GM19238 (cell line): Measurements from ENCODE around the gene HAPLN3.

ENCODE experiments used
- DNase-seq: peaks from one replicate; pipeline ENCODE4 v3.0.0; 2011; ENCODE audit warnings: low spot score; ENCODE audit not compliant: insufficient read length

Gene HAPLN3

DNA sequence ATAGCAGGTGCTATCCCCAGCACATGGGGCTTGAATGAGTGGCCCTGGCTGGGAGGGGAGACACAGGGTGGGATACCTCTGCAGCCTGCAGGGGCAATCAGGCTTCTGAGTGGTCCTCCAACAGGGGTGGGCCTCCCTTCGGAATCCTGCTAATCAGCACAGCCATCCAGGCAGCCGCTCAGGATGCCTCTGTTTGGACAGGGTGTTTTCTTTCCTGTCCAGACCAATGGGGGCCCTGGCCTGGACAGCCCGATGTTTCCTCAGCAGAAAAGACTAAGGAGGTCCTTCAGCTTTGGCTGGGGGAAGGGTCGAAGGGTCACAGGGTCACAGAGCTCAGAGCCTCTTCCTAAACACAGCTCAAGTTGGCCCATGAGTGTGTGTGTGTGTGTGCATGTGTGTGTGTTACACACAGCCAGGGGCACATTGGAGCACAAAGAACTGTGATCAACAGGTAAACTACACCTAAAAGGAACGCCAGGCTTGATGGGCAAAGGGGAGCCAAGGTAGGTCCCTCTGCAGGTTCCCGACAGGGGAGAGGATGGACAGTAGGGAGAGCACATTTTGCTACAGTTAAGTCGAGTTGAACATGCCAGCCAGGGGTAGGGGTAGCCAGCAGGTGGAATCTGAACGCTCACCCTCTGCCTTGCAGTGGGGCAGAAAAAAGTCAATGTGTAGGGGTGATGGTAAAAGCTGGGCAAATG, 1.1 kb upstream of the HAPLN3 start:
- no peak for DNase-seq

DNA sequence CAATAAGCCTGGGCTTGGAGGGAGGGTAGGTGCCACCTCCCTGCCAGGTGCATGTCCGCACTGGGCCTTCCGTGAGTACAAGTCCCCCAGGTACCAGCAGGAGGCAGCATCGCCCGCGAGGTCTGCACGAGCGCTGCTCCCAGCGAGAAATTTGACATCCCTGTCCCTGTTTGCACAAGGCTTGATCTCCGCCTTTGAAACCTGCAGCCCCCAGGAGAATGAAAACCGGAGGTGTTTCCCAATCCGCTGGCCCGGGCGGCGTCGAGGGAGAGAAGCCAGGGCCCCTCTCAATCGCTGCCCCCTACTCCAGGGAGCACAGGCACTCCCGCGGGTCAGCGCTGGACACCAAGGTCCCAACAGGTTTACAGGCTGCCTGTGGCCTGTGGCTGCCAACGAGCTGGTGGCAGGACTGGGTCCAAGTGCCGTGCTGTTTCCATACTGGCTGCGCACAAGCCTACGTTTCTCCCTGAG, 961 bp downstream of the HAPLN3 start:
- peak; percentile 66 for DNase-seq

DNA sequence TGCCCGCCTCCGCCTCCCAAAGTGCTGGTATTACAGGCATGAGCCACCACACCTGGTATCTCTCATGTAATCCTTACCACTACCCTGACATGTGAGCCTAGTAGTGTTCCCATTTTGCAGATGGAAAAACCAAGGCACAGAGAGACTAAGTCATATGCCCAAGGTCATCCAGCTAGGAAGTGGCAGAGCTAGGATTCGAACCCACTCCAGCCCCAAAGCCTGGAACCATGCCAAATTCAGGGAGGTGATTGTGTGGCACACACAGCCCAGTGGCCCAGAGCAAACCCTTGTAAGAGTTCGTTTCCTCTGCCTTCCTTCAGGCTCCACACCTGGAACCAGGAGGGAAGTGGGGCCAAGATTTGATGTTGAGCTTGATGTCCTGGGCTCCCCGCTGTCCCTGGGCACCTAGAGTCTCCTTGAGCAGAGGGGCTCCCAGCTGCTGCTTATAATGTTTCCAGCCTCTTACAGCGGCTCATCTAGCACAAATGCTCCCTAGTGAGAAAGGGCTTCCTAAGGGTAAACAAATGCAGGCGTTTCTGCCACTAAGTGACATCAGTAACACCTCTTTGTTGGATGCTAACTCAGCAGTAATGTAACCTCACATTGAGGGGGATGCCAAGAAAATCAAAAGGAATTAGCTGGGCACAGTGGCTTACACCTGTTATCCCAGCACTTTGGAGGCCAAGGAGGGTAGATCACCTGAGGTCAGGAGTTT, 3.6 kb downstream of the HAPLN3 start:
- no peak for DNase-seq

DNA sequence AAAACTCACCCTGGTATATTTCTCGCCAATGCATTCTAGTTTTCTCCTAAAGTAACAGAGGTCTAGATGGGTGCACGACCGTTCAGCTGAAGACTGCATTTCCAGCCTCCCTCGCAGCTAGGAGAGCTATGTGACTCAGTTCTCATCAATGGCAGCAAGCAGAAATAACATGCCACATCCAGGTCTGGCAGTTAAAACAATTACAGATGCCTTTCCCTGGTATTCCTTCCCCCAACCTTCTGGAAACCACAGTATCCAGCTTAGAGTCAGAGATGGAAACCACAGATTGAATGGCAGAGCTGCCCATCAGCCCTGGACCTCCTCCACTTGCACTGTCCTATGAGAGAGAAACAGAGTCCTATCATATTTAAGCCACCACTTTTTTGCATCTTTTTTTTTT, 4.8 kb downstream of the HAPLN3 start:
- DNase-seq: no peak

DNA sequence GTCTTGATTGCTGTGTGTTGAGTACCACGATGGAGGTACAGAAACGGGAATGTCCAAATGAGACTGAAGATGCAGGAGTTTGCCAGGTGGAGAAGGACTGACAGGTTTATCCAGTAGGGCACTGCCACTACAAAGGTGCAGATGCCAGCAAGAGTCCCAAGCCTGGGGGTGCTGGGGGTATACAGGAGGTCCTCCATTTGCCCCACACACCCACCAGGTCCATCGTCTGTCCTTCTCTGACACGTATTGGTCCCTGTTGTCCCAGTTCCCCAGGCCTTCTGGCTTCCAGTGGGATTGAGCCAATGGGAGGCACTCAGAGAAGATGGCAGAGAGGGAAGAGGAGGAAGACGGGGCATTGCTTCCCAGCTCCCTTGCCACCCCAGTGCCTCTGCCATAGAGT, 6.6 kb downstream of the HAPLN3 start:
- no peak for DNase-seq

DNA sequence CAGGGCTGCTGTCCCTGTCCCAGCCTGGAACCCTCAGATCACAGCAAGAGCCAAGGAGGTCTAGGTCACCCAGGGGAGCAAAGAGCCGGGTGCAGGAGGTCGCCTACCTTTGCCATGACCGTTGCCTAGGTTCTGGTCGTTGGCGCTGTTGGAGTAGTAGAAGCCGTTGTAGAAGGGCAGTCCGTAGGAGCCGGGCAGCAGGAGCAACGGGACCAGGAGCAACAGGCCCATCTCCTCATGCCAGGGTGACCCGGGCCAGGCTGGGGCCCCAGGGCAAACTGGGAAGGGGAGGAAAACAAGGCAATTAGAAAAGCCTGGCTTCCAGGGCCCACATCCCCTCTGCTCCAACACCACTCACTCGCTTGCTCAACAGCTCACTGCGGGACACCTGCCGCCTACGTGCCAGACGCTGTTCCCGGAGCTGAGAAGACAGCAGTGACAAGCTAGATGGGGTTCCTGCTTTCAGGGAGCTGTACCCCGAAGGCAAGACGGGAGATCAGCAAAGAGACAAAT, 8.2 kb downstream of the HAPLN3 start:
- no peak for DNase-seq

DNA sequence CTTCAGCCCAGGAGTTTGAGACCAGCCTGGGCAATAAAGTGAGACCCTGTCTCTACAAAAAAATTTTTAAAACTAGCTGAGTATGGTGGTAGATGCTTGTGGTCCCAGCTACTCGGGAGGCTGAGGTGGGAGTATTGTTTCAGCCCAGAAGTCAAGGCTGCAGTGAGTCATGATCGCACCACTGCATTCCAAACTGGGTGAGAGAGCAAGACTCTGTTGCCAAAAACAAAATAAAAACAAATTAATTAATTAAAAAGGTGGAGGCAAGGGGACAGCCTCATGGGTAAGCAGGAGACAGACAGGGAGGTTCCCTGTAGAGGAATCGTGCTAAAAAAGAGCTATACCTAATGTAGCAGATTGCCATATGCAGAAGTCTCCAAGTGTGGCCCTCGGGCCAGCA, 12.6 kb downstream of the HAPLN3 start:
- no peak for DNase-seq

DNA sequence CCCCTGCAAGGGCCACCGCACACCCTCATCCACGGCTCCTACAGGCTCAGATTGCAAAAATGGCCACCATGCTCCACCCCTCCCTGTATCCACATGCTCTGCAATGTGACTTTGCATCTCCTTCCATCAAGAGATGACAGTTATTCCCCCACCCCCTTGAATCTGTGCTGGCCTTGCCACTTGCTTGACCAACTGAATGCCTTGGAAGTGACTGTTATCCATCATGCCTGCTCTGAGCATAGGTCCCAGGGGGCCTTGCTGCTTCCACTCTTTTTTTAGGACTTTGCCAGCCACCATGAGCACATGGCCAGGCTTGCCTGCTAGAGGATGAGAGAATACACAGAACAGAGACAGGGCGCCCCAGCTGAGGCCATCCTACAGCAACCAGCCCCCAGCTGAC, 13.6 kb downstream of the HAPLN3 start:
- no peak for DNase-seq

DNA sequence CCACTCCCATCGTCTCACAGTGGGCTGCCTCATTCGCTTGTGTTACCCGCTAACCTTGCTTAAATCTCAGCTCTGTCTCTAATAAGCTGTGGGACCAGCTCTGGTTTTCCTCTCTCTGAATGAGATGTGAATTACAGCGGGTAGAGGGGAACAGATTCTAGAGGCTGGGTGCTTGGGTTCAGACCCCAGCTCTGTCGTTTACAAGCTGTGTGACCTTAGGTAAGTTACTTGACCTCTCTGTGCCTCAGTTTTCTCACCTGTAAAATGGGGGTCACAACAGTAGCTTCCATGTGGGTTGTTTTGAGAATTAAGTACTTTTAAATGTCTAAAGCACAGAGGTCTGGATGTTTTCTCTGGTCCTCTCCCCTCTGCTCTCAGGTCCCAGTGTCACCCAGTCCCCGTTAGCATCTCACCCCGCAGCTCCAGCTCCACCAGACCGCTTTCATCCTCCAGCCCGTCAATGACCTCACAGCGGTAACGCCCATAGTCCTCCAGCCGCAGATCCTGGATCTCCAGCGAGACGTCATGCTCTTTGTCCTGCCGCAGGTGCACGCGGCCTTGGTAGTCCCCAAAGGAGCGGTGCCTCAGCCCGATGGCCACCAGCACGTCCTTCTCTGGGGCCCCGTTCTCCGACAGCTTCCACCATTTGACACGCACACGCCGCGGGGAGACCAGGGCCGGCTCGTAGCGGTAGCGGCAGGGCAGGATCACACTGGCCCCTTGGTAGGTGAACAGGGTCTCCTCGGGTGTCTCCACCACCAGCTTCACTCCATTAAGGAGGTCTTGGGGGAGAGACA, 14.2 kb downstream of the HAPLN3 start:
- no peak for DNase-seq

DNA sequence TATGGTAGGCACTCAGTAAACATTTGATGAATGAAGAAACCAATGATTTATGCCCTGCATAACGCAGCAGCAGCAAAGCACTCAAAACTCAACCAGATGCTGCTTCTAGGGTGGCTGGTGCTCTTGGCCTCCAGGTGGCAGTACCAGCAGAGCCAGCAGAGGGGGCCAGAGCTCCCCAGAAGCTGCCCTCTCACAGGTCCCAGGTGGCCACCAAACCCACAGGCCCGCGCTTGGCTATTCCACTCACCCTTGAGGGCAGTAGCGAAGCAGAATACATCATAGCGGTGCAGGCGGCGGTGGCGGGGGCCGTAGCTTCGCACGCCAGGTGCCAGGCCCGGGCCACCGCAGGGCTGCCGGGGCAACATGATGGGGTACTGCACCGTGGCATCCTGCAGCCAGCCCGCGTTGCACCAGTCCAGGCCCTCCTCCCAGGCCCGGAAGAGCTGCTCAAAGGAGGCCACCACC, 16.6 kb downstream of the HAPLN3 start:
- peak; percentile 50 for DNase-seq

DNA sequence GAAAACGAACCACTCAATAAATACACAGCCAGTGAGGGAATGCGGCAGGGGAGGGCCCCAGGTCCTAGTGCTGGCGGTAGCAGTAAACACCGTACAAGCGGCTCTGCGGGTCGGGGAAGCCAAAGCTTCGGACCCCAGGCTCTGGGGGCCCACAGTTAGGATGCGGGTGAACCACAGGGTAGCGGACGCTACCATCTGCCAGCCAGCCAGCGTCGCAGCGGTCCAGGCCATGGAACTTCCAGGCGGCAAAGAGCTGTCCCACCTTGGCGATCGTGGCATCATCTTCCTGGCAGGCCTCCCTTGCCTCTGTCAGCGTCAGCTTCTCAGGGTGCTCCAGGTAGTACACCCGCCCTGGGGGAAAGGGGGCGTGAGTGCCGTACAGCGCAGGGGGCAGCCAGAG, 17.4 kb downstream of the HAPLN3 start:
- DNase-seq: no peak

DNA sequence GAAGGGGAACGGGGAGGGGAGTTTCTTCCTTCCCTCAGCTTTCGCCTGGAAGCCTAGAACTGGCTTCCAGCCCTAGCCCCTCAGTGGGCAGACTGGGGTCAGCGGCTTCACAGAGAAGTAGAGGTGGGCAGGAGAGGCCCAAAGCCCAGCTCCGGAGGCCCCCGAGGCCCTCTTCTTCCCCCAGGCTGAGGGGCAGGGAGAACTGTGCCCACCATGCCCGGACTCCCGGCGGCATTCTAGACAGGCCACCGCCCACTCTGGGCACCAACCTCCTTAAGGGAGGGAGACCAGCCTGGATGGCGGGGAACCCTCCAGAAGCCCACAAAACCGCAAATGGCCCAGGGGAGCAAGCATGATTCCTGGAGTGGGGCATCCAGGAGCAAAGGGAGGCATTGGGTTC, 17.9 kb downstream of the HAPLN3 start:
- DNase-seq: no peak

DNA sequence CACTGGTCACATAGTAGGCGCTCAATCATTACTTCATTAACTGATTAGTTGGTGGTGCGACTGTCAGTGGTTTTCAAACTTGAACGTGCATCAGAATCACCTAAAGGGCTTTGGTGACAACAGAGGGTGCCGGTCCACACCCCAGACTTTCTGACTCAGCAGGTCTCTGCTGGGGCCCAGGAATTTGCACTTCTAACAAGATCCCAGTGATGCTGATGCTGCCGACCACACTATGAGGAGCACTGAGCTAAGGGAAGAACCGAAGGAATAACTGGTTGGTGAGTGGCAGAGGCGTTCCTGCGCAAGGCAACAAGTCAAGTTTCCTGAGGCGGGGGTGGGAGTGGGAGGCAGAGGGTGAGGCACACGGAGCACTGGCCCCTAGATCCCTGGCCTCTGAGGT, 18.8 kb downstream of the HAPLN3 start:
- no peak for DNase-seq

DNA sequence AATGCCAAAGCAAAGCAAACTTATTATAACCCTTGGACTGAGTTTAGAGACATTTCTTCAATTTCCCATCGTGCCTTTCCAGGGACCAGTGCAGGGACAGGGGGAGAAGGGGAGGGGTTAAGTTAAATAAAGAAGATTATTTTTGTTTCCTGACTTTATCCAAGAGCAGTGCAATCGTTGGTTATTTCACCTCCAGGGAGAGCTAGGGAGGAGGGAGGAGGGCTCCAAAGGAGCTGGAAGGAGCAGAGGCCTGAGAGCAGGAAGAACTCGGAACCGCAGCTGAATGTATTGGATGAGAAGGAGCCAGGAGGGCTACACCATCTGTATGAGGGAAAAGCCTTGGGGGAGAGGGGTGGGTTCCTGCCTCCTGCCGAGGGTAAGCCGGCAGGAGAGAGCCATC, 20.7 kb downstream of the HAPLN3 start:
- no peak for DNase-seq

DNA sequence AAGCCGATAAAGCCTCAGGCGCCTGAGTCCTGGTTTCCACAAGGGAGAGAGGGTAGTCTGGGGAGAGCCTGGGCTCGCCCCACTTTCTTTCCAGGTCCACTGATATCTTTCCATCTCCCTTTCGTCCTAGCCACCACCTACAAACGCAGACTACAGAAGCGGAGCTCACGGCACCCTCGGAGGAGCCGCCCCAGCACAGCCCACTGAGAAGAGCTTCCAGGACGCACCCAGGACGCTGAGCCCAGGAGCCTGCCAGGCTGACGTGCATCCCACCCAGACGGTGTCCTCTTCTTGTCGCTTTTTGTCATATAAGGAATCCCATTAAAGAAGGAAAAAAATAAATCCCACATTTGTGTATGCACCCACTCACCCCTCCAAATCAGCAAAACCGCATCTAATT, 21.1 kb downstream of the HAPLN3 start:
- no peak for DNase-seq

DNA sequence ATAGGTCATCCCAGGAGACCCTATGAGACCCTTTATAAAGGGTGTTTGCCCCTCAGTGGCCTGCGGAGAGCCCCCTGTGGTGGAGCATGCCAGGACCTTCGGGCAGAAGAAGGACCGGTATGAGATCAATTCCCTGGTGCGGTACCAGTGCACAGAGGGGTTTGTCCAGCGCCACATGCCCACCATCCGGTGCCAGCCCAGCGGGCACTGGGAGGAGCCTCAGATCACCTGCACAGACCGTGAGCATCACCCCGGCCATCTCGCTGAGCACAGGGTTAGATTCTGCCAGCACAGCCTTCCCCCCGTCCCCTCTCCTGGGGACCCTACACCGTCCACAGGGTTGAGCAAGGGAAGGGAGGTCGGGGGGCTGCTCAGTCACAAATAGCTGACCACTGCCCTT, 21.6 kb downstream of the HAPLN3 start:
- no peak for DNase-seq

DNA sequence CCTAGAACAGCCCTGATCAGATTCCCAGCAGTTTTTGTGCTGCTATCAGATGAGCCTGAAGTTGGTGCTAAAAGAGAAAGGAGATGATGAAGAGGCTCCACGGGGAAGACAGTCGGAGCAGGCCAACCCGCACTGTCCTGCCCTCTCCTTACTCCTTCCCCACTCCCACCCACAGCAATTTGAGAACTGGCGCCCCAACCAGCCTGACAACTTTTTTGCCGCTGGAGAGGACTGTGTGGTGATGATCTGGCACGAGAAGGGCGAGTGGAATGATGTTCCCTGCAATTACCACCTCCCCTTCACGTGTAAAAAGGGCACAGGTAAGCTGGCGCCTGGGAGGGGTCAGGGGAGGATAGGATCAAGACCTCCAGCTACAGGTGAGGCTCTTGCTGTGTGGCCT, 22.6 kb downstream of the HAPLN3 start:
- no peak for DNase-seq

DNA sequence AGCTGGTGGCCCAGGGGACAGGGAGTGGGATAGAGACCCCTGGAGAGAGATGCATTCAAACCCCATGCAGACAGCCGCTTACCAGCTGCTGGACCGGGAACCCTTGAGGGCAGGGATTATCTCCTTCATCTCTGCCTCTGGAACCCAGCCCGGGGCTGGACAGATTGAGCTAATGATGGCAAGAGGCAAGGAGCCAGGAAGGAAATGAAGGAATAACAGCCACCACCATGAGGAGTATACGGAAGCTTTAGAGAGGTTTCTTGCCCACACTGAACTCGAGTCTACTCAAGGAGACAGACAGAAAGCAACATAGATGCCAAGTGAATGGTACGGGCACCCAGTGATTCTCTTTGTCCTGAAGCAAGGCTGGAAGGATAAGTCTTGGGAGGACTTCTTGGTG, 23.2 kb downstream of the HAPLN3 start:
- no peak for DNase-seq

DNA sequence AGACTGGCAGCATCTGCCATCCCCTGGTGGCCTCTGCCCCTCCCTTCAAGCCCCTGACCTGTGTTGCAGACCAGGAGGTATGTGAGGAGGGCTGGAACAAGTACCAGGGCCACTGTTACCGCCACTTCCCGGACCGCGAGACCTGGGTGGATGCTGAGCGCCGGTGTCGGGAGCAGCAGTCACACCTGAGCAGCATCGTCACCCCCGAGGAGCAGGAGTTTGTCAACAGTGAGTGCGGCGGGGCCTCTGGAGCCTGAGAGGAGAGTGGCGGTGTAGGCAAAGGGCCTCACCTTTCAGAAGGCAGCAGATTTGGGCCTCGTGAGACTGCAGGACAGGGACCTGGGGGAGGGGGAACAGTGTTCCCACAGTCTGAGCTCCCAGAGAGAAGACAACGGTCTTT, 24.0 kb downstream of the HAPLN3 start:
- DNase-seq: no peak

DNA sequence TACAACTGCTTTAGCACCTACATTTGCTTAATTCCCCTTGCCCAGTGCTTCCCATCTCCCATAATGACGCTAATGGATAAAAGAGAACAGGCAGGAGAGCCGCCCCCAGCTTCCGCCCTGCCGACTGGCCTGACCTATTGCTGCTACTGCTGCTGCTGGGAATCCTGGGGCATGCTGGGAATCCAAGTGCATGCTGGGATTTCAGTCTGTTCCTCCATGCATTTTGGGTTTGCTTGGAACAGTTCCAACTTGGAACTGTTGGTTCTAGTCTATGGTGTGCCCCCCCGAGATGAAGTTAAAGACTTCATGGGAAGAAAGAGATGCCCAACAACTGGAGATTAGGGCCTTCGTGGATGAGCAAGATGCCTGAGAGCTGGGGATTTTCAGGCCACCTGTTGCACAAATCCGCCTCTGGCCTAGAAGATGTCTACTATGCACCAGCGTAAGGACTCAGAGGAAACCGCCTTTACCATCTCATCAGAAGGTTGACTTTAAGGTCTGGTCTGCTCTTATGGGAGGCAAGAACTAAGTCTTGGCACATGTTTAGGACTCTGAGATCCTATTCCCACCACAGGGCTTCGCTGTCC, 29.0 kb downstream of the HAPLN3 start:
- no peak for DNase-seq

DNA sequence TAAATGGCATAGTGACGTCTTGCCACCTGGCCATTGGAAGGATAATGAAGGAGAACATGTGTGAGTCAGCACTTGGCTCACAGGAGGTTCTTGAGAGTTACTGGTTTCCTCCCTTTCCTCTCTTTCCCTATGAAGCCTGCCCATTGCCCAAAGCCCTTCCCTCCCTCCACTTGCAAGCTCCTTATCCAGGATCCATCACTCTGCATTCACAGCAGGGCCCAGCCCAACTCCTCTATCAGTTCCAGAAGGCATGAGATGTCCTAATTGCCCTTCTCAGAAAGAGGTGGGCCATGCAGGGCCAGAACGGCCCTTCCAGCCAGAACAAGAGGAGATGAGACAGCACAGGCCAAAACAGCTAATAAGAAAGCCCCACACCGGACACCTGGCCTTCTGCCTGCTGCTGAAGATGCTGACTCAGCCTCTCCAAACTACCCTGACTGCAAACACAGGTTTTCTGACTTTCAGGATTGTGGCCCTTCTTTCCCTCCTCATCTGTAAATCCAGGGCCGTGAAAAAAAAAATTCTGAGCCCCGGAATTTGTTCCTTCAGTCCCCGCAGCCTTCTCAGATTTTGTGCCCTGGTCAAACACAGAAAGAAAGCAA, 29.7 kb downstream of the HAPLN3 start:
- no peak for DNase-seq
